Thoracic aorta (tissue), 2 donors: Measurements from ENCODE around the gene MACF1. TPM values are rescaled to one million over a fixed set of nuclear protein-coding genes. Genes with fewer than 3 reads are reported as not detected.
A peak's percentile ranks its signal among the peaks of the same experiment; 100 is the strongest.

ENCODE experiments used
- ATAC-seq: fragments of 150-250 bp; one replicate; pipeline ENCODE4 v1.8.0; 2017; ENCODE audit warnings: low read depth; ENCODE audit not compliant: insufficient number of reproducible peaks, low FRiP score
- DNase-seq: peaks from one replicate; pipeline ENCODE4 v3.0.0-alpha.2; 2020; ENCODE audit warnings: low spot score
- H3K27ac ChIP-seq, 2 donors: fragments of 200-600 bp; sonication (generic); 1 replicate in 1 of 2; 2 replicates in 1 of 2; pipeline ENCODE4 v1.5.1; 2016; ENCODE audit warnings: mild to moderate bottlenecking in 2 of 2, moderate library complexity in 2 of 2
- H3K27me3 ChIP-seq: fragments of 200-600 bp; sonication (generic); replicated peaks from 2 replicates; pipeline ENCODE4 v1.6.0; 2016; ENCODE audit warnings: mild to moderate bottlenecking; ENCODE audit not compliant: insufficient read depth
- H3K36me3 ChIP-seq: fragments of 200-600 bp; sonication (generic); one replicate; pipeline ENCODE4 v1.5.1; 2016
- H3K4me1 ChIP-seq, 2 donors: fragments of 200-600 bp; sonication (generic); 1 replicate in 1 of 2; 2 replicates in 1 of 2; pipeline versions ENCODE4 v1.5.1 to v1.6.0; 2016; ENCODE audit warnings: low read depth in 2 of 2, mild to moderate bottlenecking in 1 of 2; ENCODE audit not compliant: control insufficient read depth in 1 of 2
- H3K4me3 ChIP-seq: fragments of 200-600 bp; sonication (generic); 2 replicates; pipeline ENCODE4 v1.5.1; 2016; ENCODE audit warnings: mild to moderate bottlenecking
- H3K9me3 ChIP-seq: fragments of 200-600 bp; sonication (generic); 2 replicates; pipeline ENCODE4 v1.5.1; 2016
- total RNA-seq, 2 donors: library from RNA; depleted of rRNA; stranded (reverse); fragments of >200 nt; gene quantifications; one replicate each; pipeline versions ENCODE4 v1.1.0 to v1.2.3, GENCODE V29; 2016
- TF ChIP-seq, protein P1 (sequence below): fragments of 200-600 bp; sonication (generic); IDR thresholded peaks from one replicate; pipeline ENCODE4 v1.5.1; 2019; ENCODE audit warnings: antibody characterized with exemption

The MACF1 gene
- total RNA-seq, 2 donors from 2014 or later = 604 to 650 TPM

DNA sequence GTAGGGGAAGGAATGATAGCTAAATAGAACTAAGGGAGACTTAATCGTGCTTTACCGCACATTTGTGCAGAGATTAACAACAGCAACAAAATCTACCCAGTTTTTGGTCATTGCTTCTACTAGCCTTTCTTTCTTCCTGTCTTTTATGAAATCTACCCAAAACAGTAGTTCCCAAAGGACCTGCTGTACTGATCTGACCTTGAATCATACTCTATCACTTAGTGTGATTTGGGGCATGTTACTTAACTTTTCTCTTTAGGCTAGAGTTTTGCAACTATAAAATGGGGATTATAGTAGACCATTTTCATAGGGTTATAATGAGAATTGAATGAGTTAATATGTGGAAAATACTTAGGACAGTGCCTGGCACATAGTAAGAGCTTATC, 30.5 kb upstream of the MACF1 start:
- Histone ChIP-seq H3K36me3 (no peaks in the 10 kb centered on the region), H3K27ac (peak overlapping the region; percentile 66 to 73), H3K27me3 (no peaks in the 10 kb centered on the region), H3K4me1 (peaks cover 32 to 75% of the 10 kb centered on the region in 2 donors), H3K4me3 (peak overlapping the region; percentile 10), H3K9me3 (no peaks in the 10 kb centered on the region)
- DNase-seq (no peak), ATAC-seq (no peak)
- TF ChIP-seq, protein P1, sequence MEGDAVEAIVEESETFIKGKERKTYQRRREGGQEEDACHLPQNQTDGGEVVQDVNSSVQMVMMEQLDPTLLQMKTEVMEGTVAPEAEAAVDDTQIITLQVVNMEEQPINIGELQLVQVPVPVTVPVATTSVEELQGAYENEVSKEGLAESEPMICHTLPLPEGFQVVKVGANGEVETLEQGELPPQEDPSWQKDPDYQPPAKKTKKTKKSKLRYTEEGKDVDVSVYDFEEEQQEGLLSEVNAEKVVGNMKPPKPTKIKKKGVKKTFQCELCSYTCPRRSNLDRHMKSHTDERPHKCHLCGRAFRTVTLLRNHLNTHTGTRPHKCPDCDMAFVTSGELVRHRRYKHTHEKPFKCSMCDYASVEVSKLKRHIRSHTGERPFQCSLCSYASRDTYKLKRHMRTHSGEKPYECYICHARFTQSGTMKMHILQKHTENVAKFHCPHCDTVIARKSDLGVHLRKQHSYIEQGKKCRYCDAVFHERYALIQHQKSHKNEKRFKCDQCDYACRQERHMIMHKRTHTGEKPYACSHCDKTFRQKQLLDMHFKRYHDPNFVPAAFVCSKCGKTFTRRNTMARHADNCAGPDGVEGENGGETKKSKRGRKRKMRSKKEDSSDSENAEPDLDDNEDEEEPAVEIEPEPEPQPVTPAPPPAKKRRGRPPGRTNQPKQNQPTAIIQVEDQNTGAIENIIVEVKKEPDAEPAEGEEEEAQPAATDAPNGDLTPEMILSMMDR = no peak

DNA sequence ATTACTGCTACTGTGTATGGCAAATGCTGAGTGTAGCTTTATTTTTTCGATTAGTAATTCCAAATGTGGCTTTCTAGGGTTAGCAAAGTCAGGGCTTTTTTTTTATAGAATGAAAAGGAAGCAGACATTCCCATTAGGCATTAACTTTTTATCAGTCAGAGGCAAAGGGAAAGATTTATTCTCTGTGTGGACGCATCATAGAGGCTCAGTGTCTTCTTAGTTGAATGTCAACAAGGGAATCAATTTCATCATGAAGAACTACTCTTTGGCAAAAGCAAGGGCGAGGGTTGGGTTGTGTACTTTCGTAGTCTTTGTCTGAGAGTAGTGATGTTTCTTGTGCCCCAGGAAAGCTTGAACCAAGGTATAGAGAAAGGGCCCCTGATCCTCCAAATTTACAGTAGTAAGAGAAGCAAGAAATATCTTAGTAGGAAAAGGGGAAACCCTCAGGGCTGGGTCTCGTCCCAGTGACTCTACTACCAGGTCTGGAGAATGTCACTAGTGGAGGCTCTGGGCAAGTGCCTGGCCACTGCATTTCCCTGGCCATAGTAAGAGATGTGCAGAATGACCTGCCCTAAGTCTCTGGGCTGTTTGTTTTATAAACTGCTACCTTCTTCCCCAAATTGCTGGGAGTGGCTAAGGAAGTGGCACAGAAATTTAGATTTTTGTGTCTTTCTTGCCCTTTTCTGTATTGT, 30.0 kb upstream of the MACF1 start:
- no peak for DNase-seq
- H3K4me3 ChIP-seq = peak overlapping the region; percentile 10

DNA sequence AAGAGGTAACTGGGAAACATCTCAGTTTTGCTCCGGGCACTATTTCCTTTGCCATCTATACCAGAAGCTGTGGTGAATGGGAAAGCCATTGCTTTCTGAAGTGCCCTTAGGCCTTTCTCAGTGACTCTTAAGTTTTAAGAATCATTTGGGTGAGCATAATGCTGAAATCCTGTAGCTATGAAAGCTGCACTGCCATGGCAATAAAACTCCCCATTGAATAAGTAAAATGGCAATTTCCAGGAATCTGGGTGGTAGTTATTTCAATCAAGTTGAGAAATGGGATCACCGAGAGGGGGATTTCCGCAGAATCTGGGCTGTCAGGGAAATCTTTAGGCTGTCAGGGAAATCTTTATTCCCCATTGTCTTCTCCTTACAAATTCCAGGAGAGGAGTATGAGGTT, 26.8 kb upstream of the MACF1 start:
- DNase-seq (no peak), ATAC-seq (no peak)
- H3K9me3 ChIP-seq = no peaks in the 10 kb centered on the region
- H3K27ac ChIP-seq = peak overlapping the region in 1 of 2 donors; percentile 56
- TF ChIP-seq, protein P1 = no peak
- no peaks in the 10 kb centered on the region for H3K36me3 ChIP-seq
- no peaks in the 10 kb centered on the region for H3K27me3 ChIP-seq
- peaks cover 29 to 59% of the 10 kb centered on the region in 2 donors for H3K4me1 ChIP-seq
- H3K4me3 ChIP-seq = no peak overlapping the region

More for the DNA sequence above, 30.0 kb upstream of the MACF1 start:
- Histone ChIP-seq H3K27me3 (no peaks in the 10 kb centered on the region), H3K9me3 (no peaks in the 10 kb centered on the region), H3K36me3 (no peaks in the 10 kb centered on the region), H3K4me1 (peaks cover 32 to 74% of the 10 kb centered on the region in 2 donors), H3K27ac (peak overlapping the region; percentile 66 to 73)
- TF ChIP-seq, protein P1 = no peak
- ATAC-seq = no peak

DNA sequence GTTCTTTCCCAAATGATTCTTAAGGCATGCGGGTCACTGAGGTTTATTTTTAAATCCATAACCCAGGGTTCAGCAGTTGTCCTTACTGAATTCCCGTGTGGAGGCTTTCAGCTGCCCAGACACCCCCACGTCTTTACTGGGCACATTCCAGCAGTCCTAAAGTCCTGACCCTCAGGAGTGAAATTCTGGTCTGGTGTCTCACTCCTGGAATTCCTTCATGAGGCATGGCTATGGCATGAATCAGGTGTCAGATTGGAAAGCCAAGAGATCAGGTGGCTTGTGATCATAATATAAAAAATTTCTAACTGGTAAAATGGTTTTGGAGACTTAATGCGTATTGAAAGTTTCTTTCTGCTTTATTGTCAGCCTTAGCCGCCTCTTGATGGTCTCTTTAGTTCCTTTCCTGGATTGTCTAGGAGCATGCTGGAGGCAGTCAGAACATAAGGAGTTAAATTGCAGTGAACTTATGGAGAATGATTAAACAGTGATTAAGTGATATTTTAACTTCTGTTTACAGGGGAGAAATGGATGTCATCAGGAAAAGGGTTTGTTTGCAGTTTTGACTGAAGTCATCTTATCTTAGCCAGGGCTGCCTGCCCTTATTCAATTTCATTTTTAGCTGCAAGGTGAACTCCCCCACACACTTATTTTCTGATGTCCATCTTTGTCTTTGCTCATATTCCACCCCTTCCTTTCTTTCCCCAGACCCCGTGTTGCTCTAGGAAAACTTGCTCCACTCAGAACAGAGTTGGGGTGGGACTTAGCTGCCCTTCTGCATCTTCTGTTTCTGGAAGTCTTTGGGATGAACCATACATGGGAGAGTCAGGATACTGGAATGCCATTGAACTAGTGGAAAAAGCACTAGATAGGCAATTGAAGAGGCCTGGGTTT, 25.7 kb upstream of the MACF1 start:
- Histone ChIP-seq H3K4me3 (peak overlapping the region; percentile 6), H3K36me3 (no peaks in the 10 kb centered on the region), H3K4me1 (peaks cover 31 to 54% of the 10 kb centered on the region in 2 donors), H3K27me3 (no peaks in the 10 kb centered on the region), H3K9me3 (no peaks in the 10 kb centered on the region), H3K27ac (peak overlapping the region in 1 of 2 donors; percentile 56)
- ATAC-seq = no peak
- TF ChIP-seq, protein P1 = no peak
- DNase-seq = no peak

DNA sequence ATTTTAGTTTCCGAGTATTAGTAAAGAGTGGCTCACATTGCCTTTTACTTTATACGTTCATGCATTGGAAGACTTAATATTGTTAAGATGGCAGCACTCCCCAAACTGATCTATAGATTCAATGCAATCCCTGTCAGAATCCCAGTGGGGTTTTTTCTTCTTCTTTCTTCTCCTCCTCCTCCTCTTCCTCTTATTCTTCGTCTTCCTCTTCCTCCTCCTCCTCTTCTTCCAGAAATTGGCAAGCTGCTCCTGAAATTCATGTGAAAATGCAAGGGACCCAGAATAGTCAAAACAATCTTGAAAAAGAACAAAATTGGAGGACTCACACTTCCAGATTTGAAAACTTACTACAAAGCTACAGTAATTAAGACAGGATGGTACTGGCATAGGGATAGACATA, 23.2 kb upstream of the MACF1 start:
- DNase-seq (no peak), ATAC-seq (no peak)
- Histone ChIP-seq H3K4me1 (peaks cover 22 to 51% of the 10 kb centered on the region in 2 donors), H3K9me3 (no peaks in the 10 kb centered on the region), H3K36me3 (no peaks in the 10 kb centered on the region), H3K27me3 (no peaks in the 10 kb centered on the region), H3K27ac (no peak overlapping the region), H3K4me3 (no peak overlapping the region)
- TF ChIP-seq, protein P1 = no peak
